Measurements from ENCODE around the gene FAM131B. TPM values are rescaled to one million over a fixed set of nuclear protein-coding genes. Genes with fewer than 3 reads are reported as not detected.

FAM131B gene
- total RNA-seq: 1.2 and 3.1 TPM in 2 replicates

DNA sequence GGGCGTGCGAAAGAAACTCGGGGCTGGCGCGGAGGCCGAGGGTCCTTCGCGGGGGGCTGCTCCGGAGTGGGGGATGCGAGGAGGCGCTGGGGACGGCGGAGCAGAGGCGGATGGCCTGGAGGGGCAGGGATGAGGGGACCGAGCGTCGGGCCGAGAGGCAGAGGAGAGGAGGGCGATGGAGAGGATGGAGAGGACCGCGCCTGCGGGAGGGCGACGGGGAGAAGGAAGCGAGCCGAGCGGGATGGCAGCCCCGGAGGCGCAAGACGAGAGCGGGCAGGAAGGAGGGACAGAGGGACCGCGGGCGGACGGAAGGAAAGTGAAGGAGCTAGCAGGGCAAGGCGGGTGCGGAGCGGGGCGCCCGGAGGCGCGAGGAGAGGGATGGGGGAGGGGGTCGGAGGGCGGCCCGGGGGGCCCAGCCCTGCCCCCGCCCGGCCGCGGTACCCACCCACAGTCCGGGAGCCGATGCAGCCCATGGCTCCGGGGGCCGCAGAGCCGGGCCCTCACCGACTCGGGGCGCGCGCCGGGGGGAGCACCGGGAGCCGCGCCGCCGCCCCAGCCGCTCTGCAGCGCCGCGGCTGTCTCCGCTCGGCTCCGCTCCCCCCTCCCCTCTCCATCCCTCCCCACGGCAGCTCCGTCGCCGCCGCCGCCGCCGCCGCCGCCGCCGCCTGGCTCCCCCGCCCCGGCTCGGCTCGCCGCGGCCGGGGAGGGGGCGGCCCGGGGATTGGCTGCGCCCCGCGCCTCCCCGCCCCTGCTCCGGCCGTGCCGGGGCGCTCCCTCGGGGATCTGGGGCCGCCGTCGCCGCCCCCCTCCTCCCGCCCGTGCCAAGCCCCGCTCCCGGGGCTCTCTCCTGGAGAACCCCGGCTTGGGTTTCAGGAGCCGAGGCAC is at the start of gene FAM131B:
Gene FAM131B, minus strand, starts transcription at position 583 of the 885 bp plus-strand sequence. Its CDS starts 110 bp downstream, at position 473.

GRCh38 chr7:143408686-143409561 is 46.4 kb upstream of the FAM131B start, which contains the start of gene EPHA1:
EPHA1 (minus strand) TSS chr7:143408856; CDS start chr7:143408805, 51 bp downstream.

DNA sequence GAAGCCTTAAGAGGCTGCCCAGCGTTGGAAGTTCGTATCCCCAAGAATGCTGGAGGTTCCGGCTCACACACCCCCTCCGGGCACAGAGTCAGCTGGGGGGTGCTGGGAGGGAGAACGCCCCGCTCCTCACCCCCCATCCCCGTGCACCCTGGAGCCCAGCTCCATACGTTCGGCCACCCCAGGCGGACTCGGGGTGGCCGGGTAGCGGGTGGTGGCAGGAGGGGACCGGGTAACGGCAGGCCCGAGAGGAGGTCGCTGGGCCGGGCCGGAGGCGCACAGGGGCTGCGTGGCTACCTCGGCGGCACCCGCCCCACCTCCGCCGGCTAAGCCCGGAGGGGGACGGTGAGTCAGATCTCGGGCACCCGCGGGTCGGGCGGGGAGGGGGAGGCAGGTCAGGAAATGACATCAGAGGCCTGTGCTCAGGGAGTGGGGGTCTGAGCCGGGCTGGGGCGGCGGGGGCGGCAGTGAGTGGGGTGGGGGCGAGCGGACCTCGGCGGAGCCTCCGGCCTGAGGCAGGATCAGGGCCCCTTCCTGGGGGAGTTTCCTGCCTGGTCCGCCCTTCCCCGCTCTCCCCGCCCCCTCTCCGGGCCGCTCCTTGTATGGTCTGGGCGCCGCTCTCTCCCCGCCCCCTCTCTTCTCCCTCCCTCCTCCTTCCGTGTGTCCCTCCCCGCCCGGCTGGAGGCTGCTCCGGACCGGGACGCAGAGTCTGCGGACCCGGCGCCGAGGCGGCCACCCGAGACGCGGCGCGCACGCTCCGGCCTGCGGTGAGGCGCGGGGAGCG is 18.3 kb upstream of the FAM131B start, which contains the start of gene ZYX:
Gene ZYX, plus strand, starts transcription at position 700 of the 781 bp plus-strand sequence. CDS start 227 bp downstream, outside the sequence.

DNA sequence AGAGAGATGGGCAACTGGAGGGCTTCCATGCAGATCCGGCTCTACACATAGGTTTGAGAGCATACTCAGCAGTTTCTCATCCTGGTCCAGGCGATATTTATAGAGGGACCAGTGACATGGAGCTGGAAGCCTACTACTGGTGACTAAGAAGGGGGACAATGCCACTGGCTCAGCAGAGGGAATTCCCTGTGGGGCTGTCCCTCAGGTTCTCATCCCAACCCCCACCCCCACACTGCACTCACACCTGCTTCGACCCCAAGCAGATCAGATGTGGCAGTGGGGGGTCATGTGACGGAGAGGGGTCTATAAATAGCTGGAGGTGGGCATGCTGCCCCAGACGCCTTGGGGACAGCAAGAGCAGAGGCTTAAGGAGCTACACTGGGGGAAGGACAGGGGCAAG is 46.7 kb downstream of the FAM131B start, which contains the start of gene CLCN1:
Gene CLCN1, plus strand, starts transcription at position 336 of the 400 bp plus-strand sequence. CDS start 102 bp downstream, outside the sequence.

Other genes with a start within 250 kb of the FAM131B start
- 0.38 TPM in 1 of 2 replicates, not detected in the other for gene PIP, start 230.6 kb downstream of the FAM131B start, total RNA-seq
- gene TAS2R39, start 179.3 kb downstream of the FAM131B start, total RNA-seq: not detected in 2 replicates
- gene TAS2R40, start 140.7 kb downstream of the FAM131B start, total RNA-seq: not detected in 2 replicates
- 71.9 and 88.8 TPM in 2 replicates for gene GSTK1, start 99.3 kb downstream of the FAM131B start, total RNA-seq
- gene TMEM139, start 77.8 kb downstream of the FAM131B start, total RNA-seq: not detected in 2 replicates
- 10.7 and 15.1 TPM in 2 replicates for gene CASP2, start 74.4 kb downstream of the FAM131B start, total RNA-seq
- gene CLCN1, start 46.6 kb downstream of the FAM131B start, total RNA-seq: not detected in 2 replicates
- 18.0 and 24.7 TPM in 2 replicates for gene ZYX, start 18.6 kb upstream of the FAM131B start, total RNA-seq
- 0.58 TPM in 1 of 2 replicates, not detected in the other for gene EPHA1, start 46.1 kb upstream of the FAM131B start, total RNA-seq
- gene TAS2R60, start 80.7 kb upstream of the FAM131B start, total RNA-seq: 0.28 TPM in 1 of 2 replicates, not detected in the other
- not detected in 2 replicates for gene TAS2R41, start 115.2 kb upstream of the FAM131B start, total RNA-seq
- 0.38 TPM in 1 of 2 replicates, not detected in the other for gene CTAGE15, start 209.1 kb upstream of the FAM131B start, total RNA-seq